Measurements from ENCODE around the gene RAD23A. TPM values are rescaled to one million over a fixed set of nuclear protein-coding genes. Genes with fewer than 3 reads are reported as not detected.
"Not testable (repeated sequence)": the region's sequence is repeated elsewhere in the genome, so short reads cannot be mapped to it uniquely, and the experiment has no call there.

Gene RAD23A
- polyA plus RNA-seq, 4 donors: 73.2 to 97.1 (median 81.5) TPM

- no peak for DNase-seq (ENCODE audit: low read depth in 4 of 4, low spot score in 3 of 4)
Measured at GRCh38 chr19:12953799-12954611, 8.3 kb downstream of the RAD23A start.

DNA sequence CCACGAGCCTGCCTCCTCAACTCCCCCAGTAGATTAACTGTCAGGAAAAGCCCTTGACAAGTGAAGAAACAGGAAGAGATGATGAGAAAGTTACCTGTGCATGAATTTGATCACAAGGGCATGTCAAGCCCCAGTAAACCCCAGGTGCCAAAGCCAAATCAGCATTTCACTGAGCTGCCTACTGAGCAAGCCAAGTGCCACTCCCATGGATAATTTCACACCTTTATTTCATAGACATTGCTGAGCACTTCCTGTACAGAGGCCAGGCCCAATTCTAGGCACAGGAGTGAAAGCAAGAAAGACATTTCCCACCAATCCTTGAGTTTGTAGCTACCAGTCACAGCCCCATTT lies 8.9 kb downstream of the RAD23A start:
- no peak for DNase-seq (ENCODE audit: low read depth in 4 of 4, low spot score in 3 of 4)

DNA sequence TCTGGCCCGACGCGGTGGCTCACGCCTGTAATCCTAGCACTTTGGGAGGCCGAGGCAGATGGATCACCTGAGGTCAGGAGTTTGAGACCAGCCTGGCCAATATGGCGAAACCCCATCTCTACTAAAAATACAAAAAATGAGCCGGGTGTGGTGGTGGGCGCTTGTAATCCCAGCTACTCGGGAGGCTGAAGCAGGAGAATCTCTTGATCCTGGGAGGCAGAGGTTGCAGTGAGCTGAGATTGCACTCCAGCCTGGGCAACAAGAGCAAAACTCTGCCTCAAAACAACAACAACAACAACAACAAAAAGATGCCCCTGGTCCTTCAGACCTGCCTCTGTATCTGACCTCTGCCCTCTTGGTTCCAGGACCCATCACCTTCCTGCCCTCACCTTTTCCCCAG lies 9.9 kb downstream of the RAD23A start:
- DNase-seq (ENCODE audit: low read depth in 4 of 4, low spot score in 3 of 4): not testable (repeated sequence)

- no peak for DNase-seq (ENCODE audit: low read depth in 4 of 4, low spot score in 3 of 4)
Measured at GRCh38 chr19:12955996-12956395, 10.3 kb downstream of the RAD23A start.

- DNase-seq (ENCODE audit: low read depth in 4 of 4, low spot score in 3 of 4): peak in 1 of 4 donors; percentile 57
Measured at GRCh38 chr19:12956446-12957388, 11.1 kb downstream of the RAD23A start, which contains the start of gene GADD45GIP1. TSS of gene GADD45GIP1 (minus strand) at chr19:12957223. CDS start at chr19:12957212, 11 bp downstream.

DNA sequence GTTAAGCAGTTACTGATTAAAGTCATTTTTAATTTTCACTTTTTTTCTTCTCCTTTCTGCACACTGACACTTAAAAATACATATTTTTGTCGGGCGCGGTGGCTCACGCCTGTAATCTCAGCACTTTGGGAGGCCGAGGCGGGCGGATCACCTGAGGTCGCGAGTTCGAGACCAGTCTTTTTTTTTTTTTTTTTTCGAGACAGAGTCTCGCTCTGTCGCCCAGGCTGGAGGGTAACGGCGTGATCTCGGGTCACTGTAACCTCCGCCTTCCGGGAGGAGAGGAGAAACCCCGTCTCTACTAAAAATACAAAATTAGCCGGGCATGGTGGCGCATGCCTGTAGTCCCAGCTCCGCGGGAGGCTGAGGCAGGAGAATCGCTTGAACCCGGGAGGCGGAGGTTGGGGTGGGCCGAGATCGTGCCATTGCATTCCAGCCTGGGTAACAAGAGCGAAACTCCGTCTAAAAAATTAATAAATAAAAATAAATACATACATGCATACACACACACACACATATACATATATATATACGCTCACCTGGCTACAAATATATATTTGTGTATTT lies 11.8 kb downstream of the RAD23A start:
- DNase-seq (ENCODE audit: low read depth in 4 of 4, low spot score in 3 of 4): not testable (repeated sequence)

DNA sequence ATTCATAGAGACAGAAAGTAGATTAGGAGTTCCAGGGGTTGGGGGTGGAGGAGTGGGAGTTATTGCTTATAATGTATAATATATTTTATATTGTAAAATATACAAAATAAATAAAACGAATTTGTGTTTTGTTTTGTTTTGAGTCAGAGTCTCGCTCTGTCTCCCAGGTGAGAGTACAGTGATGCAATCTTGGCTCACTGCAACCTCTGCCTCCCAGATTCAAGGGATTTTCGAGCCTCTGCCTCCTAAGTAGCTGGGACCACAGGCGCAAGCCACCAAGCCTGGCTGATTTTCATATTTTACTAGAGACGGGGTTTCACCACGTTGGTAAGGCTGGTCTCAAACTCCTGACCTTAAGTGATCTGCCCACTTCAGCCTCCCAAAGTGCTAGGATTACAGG lies 13.8 kb downstream of the RAD23A start:
- DNase-seq (ENCODE audit: low read depth in 4 of 4, low spot score in 3 of 4): no peak

GRCh38 chr19:12965017-12965811 lies 19.6 kb downstream of the RAD23A start:
- peak in 2 of 4 donors; percentile 43 to 67 for DNase-seq (ENCODE audit: low read depth in 4 of 4, low spot score in 3 of 4)

DNA sequence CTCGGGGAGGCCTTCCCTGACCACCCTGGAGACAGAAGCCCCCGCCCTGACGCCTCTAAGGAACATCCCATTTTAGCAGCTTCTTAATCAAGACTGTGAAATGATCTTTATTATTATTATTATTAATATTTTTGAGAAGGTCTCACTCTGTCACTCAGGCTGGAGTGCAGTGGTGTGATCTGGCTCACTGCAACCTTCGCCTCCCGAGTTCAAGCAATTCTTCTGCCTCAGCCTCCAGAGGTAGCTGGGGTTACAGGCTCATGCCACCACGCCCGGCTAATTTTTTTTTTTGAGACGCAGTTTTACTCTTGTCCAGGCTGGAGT lies 20.1 kb downstream of the RAD23A start:
- DNase-seq (ENCODE audit: low read depth in 4 of 4, low spot score in 3 of 4): no peak

GRCh38 chr19:12967907-12968306 lies 22.2 kb downstream of the RAD23A start:
- DNase-seq (ENCODE audit: low read depth in 4 of 4, low spot score in 3 of 4): no peak

DNA sequence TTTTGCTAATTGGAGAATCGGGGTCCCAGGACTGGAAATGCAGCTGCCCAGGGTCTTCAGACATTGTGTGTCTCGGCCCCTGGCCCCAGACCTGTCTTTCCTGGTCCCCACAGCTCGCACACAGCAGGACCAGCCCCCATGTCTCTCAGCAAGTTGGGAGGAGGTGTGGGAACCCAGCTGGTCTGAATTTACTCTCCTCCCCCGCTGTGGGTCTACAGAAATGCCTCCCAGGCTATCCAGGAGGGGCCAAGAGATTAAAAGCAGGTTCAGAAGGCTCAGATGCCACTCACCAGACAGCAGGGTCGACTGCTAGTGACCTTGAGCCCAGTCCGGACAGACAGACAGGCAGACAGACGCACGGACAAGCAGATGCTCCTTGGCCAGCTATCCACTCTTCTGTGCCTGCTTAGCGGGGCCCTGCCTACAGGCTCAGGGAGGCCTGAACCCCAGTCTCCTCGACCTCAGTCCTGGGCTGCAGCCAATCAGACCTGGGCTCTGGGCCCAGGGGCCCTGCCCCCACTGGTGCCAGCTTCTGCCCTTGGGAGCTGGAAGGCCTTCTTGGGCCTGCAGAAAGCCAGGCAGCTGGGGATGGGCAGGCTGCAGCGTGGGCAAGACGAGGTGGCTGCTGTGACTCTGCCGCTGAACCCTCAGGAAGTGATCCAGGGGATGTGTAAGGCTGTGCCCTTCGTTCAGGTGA lies 23.8 kb downstream of the RAD23A start, which contains the start of gene DAND5:
Gene DAND5, plus strand, starts transcription at position 285 of the 697 bp plus-strand sequence. Its CDS starts 85 bp downstream, at position 370.
- DNase-seq (ENCODE audit: low read depth in 4 of 4, low spot score in 3 of 4): no peak

GRCh38 chr19:12970070-12970820 lies 24.6 kb downstream of the RAD23A start:
- DNase-seq (ENCODE audit: low read depth in 4 of 4, low spot score in 3 of 4): no peak

- no peak for DNase-seq (ENCODE audit: low read depth in 4 of 4, low spot score in 3 of 4)
Measured at GRCh38 chr19:12973236-12973635, 27.6 kb downstream of the RAD23A start.

GRCh38 chr19:12974301-12975220 lies 28.9 kb downstream of the RAD23A start:
- no peak for DNase-seq (ENCODE audit: low read depth in 4 of 4, low spot score in 3 of 4)

DNA sequence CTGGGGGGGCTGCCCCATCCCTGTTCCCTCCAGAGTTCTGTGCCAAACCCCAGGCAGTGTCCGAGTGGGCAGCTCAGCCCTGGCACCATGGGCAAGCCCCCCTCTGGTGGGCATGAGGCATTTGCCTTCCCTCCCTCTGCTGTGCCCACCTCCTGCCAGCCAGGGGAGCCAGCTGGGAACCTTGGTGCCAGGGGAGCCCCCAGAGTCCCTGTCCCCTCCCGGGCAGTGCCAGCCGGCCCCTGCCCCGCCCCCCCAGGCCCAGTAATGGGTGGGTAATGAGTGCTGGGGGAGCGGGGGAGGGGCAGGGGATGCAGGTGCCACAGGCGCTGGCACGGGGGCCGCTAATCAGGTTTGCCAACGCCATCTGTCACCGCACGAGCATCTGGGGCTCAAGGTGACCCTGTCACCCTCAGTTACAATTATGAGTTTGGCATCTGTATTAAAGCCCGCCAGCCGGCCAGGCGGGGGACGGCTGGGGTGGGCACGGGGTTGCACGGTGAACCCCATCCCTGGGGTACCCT lies 29.6 kb downstream of the RAD23A start:
- DNase-seq (ENCODE audit: low read depth in 4 of 4, low spot score in 3 of 4): no peak

GRCh38 chr19:12976109-12976508 lies 30.4 kb downstream of the RAD23A start:
- DNase-seq (ENCODE audit: low read depth in 4 of 4, low spot score in 3 of 4): not testable (repeated sequence)

- no peak for DNase-seq (ENCODE audit: low read depth in 4 of 4, low spot score in 3 of 4)
Measured at GRCh38 chr19:12979974-12980373, 34.3 kb downstream of the RAD23A start.

GRCh38 chr19:12982648-12983047 lies 37.0 kb downstream of the RAD23A start:
- DNase-seq (ENCODE audit: low read depth in 4 of 4, low spot score in 3 of 4): no peak
